NCI-H1694 treated with DMSO at 0.1 percent for 48 hours (cell line): ENCODE measurements around the gene MEI1.
A peak's percentile ranks its signal among the peaks of the same experiment; 100 is the strongest.

Experiments used
- DNase-seq: peaks from one replicate; lab custom pipeline; 2025; lab: John Stamatoyannopoulos, UW

Gene MEI1

GRCh38 chr22:41746567-41747400 lies 47.5 kb downstream of the MEI1 start:
- DNase-seq = peak; percentile 51

- DNase-seq = no peak
These were observed 53.0 kb downstream of the MEI1 start for GRCh38 chr22:41752011-41752970.

- DNase-seq = no peak
These were observed 54.7 kb downstream of the MEI1 start for GRCh38 chr22:41753984-41754383.

GRCh38 chr22:41757502-41757901 lies 58.2 kb downstream of the MEI1 start:
- DNase-seq = no peak

GRCh38 chr22:41758231-41758630 lies 58.9 kb downstream of the MEI1 start:
- no peak for DNase-seq

GRCh38 chr22:41762980-41763779 lies 63.9 kb downstream of the MEI1 start:
- DNase-seq = peak; percentile 32

- DNase-seq = no peak
These were observed 67.2 kb downstream of the MEI1 start for GRCh38 chr22:41766476-41766875.

- DNase-seq = no peak
These were observed 69.1 kb downstream of the MEI1 start for GRCh38 chr22:41768430-41768829.

GRCh38 chr22:41770715-41771468 lies 71.6 kb downstream of the MEI1 start:
- no peak for DNase-seq

GRCh38 chr22:41772198-41772597 lies 72.9 kb downstream of the MEI1 start:
- no peak for DNase-seq

- no peak for DNase-seq
These were observed 73.3 kb downstream of the MEI1 start for GRCh38 chr22:41772645-41773044.

- DNase-seq = no peak
These were observed 76.0 kb downstream of the MEI1 start for GRCh38 chr22:41775338-41775737.

- DNase-seq = no peak
These were observed 76.7 kb downstream of the MEI1 start for GRCh38 chr22:41775976-41776375.

GRCh38 chr22:41776381-41776780 lies 77.1 kb downstream of the MEI1 start:
- DNase-seq = no peak

- no peak for DNase-seq
These were observed 78.6 kb downstream of the MEI1 start for GRCh38 chr22:41777749-41778425.

GRCh38 chr22:41779929-41780505 lies 80.7 kb downstream of the MEI1 start:
- no peak for DNase-seq

- DNase-seq = no peak
These were observed 81.6 kb downstream of the MEI1 start for GRCh38 chr22:41780746-41781505.

- no peak for DNase-seq
These were observed 82.2 kb downstream of the MEI1 start for GRCh38 chr22:41781507-41781906.

- no peak for DNase-seq
These were observed 83.0 kb downstream of the MEI1 start for GRCh38 chr22:41782316-41782715.

GRCh38 chr22:41782751-41783150 lies 83.4 kb downstream of the MEI1 start:
- DNase-seq = no peak
